NCI-H2107 (cell line): Measurements from ENCODE around the gene ZNF12.

Experiments
- DNase-seq: peaks from one replicate; lab custom pipeline; 2025; lab: John Stamatoyannopoulos, UW

ZNF12 gene

GRCh38 chr7:6647541-6647940 is 59.2 kb downstream of the ZNF12 start:
- DNase-seq, result no peak

GRCh38 chr7:6647080-6647479 is 59.7 kb downstream of the ZNF12 start:
- no peak for DNase-seq

- no peak for DNase-seq
Observed at GRCh38 chr7:6646465-6646864, 60.3 kb downstream of the ZNF12 start.

- DNase-seq, result no peak
Observed at GRCh38 chr7:6644728-6645127, 62.0 kb downstream of the ZNF12 start.

GRCh38 chr7:6643915-6644625 is 62.7 kb downstream of the ZNF12 start:
- no peak for DNase-seq

- no peak for DNase-seq
Observed at GRCh38 chr7:6642861-6643640, 63.7 kb downstream of the ZNF12 start.

GRCh38 chr7:6642239-6642839 is 64.4 kb downstream of the ZNF12 start:
- DNase-seq, result no peak

GRCh38 chr7:6641305-6642035 is 65.3 kb downstream of the ZNF12 start:
- DNase-seq, result no peak

- no peak for DNase-seq
Observed at GRCh38 chr7:6640246-6640721, 66.5 kb downstream of the ZNF12 start.

- no peak for DNase-seq
Observed at GRCh38 chr7:6639627-6640026, 67.1 kb downstream of the ZNF12 start.

- no peak for DNase-seq
Observed at GRCh38 chr7:6639032-6639431, 67.7 kb downstream of the ZNF12 start.
